Fibroblast of lung (primary cell): ENCODE data around the gene PRC1. TPM values are rescaled to one million over a fixed set of nuclear protein-coding genes. Genes with fewer than 3 reads are reported as not detected.

ENCODE experiments used
- DNase-seq, 2 donors: peaks; one replicate each; pipeline versions ENCODE4 v3.0.0 to v3.0.0-alpha.2; 2010; ENCODE audit warnings: low read depth in 2 of 2
- H2AFZ ChIP-seq: 2 replicates; pipeline ENCODE4 v1.5.1; 2012; ENCODE audit warnings: low read length, control low read depth, inconsistent platforms
- H3K27ac ChIP-seq: 2 replicates; pipeline ENCODE4 v1.5.1; 2011; ENCODE audit warnings: low read length, control low read depth; ENCODE audit not compliant: insufficient read depth
- H3K27me3 ChIP-seq: 2 replicates; pipeline ENCODE4 v1.5.1; 2011; ENCODE audit warnings: mild to moderate bottlenecking, low read length; ENCODE audit not compliant: control insufficient read depth, insufficient read depth
- H3K36me3 ChIP-seq: 2 replicates; pipeline ENCODE4 v1.5.1; 2011; ENCODE audit warnings: low read length; ENCODE audit not compliant: control insufficient read depth, insufficient read depth
- H3K4me1 ChIP-seq: 2 replicates; pipeline ENCODE4 v1.5.1; 2011; ENCODE audit warnings: low read length; ENCODE audit not compliant: control insufficient read depth, insufficient read depth; ENCODE audit errors: extremely low read depth
- H3K4me2 ChIP-seq: 2 replicates; pipeline ENCODE4 v1.5.1; 2011; ENCODE audit warnings: low read length, control low read depth; ENCODE audit not compliant: insufficient read depth; ENCODE audit errors: extremely low read depth
- H3K4me3 ChIP-seq, 4 experiments: fragments of 200-600 bp in 1 of 4; sonication (generic) in 1 of 4; replicated peaks in 1 of 4; 2 replicates each; pipeline ENCODE4 v1.5.1; 2011 to 2016; ENCODE audit warnings: low read length in 4 of 4, low read depth in 3 of 4, mild to moderate bottlenecking in 3 of 4, control low read depth in 2 of 4, inconsistent platforms in 1 of 4, mixed read lengths in 1 of 4; ENCODE audit not compliant: insufficient read depth in 1 of 4; ENCODE audit errors: control extremely low read depth in 1 of 4
- H3K79me2 ChIP-seq: 2 replicates; pipeline ENCODE4 v1.5.1; 2012; ENCODE audit warnings: mild to moderate bottlenecking, low read length, inconsistent platforms; ENCODE audit not compliant: control insufficient read depth, insufficient read depth
- H3K9ac ChIP-seq: 2 replicates; pipeline ENCODE4 v1.5.1; 2011; ENCODE audit warnings: mild to moderate bottlenecking, low read length, control low read depth; ENCODE audit not compliant: insufficient read depth
- H3K9me3 ChIP-seq: 2 replicates; pipeline ENCODE4 v1.5.1; 2012; ENCODE audit warnings: low read depth, low read length; ENCODE audit not compliant: control insufficient read depth, insufficient read depth
- H4K20me1 ChIP-seq: 2 replicates; pipeline ENCODE4 v1.5.1; 2011; ENCODE audit warnings: low read length; ENCODE audit not compliant: control insufficient read depth, insufficient read depth; ENCODE audit errors: extremely low read depth
- EZH2 ChIP-seq: IDR thresholded peaks from 2 replicates; pipeline ENCODE4 v1.5.1; 2012; ENCODE audit warnings: low read length, control low read depth, mild to moderate bottlenecking; ENCODE audit errors: missing control alignments
- polyA plus RNA-seq, 2 donors: library from polyadenylated mRNA; depleted of rRNA in 1 of 2; stranded (reverse) in 1 of 2; unstranded in 1 of 2; fragments of >200 nt; gene quantifications; 2 replicates each; pipeline ENCODE4 v1.2.1, GENCODE V29; 2011 to 2012; ENCODE audit warnings: missing spikeins in 1 of 2
- total RNA-seq: library from RNA; depleted of rRNA; stranded (reverse); fragments of >200 nt; gene quantifications from 2 replicates; pipeline ENCODE4 v1.2.1, GENCODE V29; 2014
- TF ChIP-seq, protein P1 (sequence below), 2 donors: IDR thresholded peaks in 1 of 2; conservative IDR thresholded peaks in 1 of 2; 1 replicate in 1 of 2; 2 replicates in 1 of 2; pipeline ENCODE4 v1.5.1; 2011 to 2012; ENCODE audit warnings: low read length in 2 of 2, control low read depth in 1 of 2, inconsistent platforms in 1 of 2, low read depth in 1 of 2, mild to moderate bottlenecking in 1 of 2

The PRC1 gene
- total and polyA plus RNA-seq, 2 donors (not counting 1 experiment from before 2014, with no cell fraction given): 57.8 to 60.5 TPM

DNA sequence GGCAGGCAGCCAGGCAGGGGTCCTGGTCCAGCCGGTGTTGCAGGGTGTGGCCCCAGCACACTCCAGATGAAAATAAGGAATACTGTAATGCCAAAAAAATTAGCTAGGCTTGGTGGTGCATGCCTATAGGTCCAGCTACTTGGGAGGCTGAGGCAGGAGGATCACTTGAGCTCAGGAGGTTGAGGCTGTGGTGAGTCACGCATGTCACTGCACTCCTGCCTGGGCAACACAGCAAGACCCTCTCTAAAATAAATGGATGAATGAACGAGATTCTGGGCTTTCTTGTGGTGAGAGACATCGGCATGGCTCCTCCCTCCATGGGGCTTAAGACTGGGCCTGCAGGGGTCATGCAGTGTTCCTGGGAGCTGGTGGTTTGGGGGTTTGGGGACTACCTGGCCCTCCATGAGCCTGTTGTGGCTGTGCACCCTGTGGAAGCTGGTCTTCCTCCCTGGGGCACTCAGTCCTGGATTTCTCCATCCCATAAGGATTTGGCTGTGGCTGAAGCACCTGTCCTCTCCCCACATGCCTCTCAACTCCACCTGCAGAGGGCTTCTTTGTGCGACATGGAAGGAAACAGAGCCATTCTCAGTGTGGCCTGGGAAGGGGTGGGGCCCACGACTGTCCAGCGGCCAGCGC lies 47.3 kb downstream of the PRC1 start:
- no peak overlapping the region for H3K4me3 ChIP-seq
- TF ChIP-seq EZH2: no peak
- TF ChIP-seq, protein P1, sequence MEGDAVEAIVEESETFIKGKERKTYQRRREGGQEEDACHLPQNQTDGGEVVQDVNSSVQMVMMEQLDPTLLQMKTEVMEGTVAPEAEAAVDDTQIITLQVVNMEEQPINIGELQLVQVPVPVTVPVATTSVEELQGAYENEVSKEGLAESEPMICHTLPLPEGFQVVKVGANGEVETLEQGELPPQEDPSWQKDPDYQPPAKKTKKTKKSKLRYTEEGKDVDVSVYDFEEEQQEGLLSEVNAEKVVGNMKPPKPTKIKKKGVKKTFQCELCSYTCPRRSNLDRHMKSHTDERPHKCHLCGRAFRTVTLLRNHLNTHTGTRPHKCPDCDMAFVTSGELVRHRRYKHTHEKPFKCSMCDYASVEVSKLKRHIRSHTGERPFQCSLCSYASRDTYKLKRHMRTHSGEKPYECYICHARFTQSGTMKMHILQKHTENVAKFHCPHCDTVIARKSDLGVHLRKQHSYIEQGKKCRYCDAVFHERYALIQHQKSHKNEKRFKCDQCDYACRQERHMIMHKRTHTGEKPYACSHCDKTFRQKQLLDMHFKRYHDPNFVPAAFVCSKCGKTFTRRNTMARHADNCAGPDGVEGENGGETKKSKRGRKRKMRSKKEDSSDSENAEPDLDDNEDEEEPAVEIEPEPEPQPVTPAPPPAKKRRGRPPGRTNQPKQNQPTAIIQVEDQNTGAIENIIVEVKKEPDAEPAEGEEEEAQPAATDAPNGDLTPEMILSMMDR (conservative IDR thresholded peaks at IDR 0.05 in 1 of 2, IDR thresholded peaks at IDR 0.05 in 1 of 2; ENCODE audit: low read depth in 1 of 2, low read length in 2 of 2): no peak
- peaks cover 41% of the 10 kb centered on the region for H3K36me3 ChIP-seq
- H4K20me1 ChIP-seq: no peaks in the 10 kb centered on the region
- DNase-seq: no peak
- H3K4me1 ChIP-seq: no peaks in the 10 kb centered on the region
- no peaks in the 10 kb centered on the region for H3K9me3 ChIP-seq
- H3K27me3 ChIP-seq: no peaks in the 10 kb centered on the region
- no peak overlapping the region for H3K4me2 ChIP-seq
- H3K9ac ChIP-seq: no peak overlapping the region
- no peaks in the 10 kb centered on the region for H3K79me2 ChIP-seq
- no peak overlapping the region for H3K27ac ChIP-seq
- H2AFZ ChIP-seq: no peak overlapping the region

DNA sequence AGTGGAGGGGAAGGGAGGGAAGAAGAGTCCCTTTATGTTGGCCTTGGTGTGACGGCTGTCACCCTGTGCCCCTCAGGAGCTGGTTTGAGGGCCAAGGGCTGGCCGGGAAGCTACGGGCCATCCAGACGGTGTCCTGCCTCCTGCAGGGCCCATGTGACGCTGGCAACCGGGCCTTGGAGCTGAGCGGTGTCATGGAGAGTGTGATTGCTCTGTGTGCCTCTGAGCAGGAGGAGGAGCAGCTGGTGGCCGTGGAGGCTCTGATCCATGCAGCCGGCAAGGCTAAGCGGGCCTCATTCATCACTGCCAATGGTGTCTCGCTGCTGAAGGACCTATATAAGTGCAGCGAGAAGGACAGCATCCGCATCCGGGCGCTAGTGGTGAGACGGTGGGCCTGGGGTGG lies 47.8 kb downstream of the PRC1 start:
- Histone ChIP-seq H4K20me1 (no peaks in the 10 kb centered on the region), H2AFZ (no peak overlapping the region), H3K79me2 (no peaks in the 10 kb centered on the region), H3K9me3 (no peaks in the 10 kb centered on the region), H3K4me3 (no peak overlapping the region), H3K4me1 (no peaks in the 10 kb centered on the region), H3K36me3 (peaks cover 41% of the 10 kb centered on the region), H3K27ac (no peak overlapping the region), H3K27me3 (no peaks in the 10 kb centered on the region), H3K9ac (no peak overlapping the region), H3K4me2 (no peak overlapping the region)
- no peak for TF ChIP-seq EZH2
- TF ChIP-seq, protein P1 (conservative IDR thresholded peaks at IDR 0.05 in 1 of 2, IDR thresholded peaks at IDR 0.05 in 1 of 2; ENCODE audit: low read depth in 1 of 2, low read length in 2 of 2): no peak
- no peak for DNase-seq

DNA sequence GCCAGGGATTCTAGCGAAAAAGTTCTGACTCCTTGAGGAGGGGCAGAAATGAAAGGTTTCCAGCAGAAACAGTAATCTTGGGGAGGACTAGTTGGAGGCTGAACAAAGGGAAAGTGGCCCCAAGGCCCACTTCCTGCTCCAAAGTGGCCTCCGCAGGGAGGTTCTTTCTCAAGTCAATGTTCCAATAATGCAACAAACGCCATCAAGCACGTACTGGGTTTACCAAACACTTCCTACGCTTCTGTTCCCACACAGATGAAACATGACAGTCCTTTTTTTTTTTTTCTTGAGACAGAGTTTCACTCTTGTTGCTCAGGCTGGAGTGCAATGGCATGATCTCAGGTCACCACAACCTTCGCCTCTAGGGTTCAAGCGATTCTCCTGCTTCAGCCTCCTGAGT lies 49.2 kb downstream of the PRC1 start:
- Histone ChIP-seq H4K20me1 (no peaks in the 10 kb centered on the region), H3K27me3 (no peaks in the 10 kb centered on the region), H3K4me3 (no peak overlapping the region), H2AFZ (no peak overlapping the region), H3K36me3 (peaks cover 45% of the 10 kb centered on the region), H3K9ac (no peak overlapping the region), H3K4me2 (no peak overlapping the region), H3K4me1 (no peaks in the 10 kb centered on the region), H3K9me3 (no peaks in the 10 kb centered on the region), H3K79me2 (no peaks in the 10 kb centered on the region), H3K27ac (no peak overlapping the region)
- DNase-seq: no peak
- no peak for TF ChIP-seq EZH2
- TF ChIP-seq, protein P1 (conservative IDR thresholded peaks at IDR 0.05 in 1 of 2, IDR thresholded peaks at IDR 0.05 in 1 of 2; ENCODE audit: low read depth in 1 of 2, low read length in 2 of 2): no peak
